IMR-90 (cell line): ENCODE results near the gene LY6G5C. TPM values are rescaled to one million over a fixed set of nuclear protein-coding genes. Genes with fewer than 3 reads are reported as not detected.

ENCODE experiments used
- ATAC-seq: fragments of 200-7000 bp; cut with Tn5 transposase; 2 replicates; pipeline ENCODE4 v1.9.1; 2020; ENCODE audit warnings: low read depth, mild to moderate bottlenecking, moderate library complexity
- BruUV-seq: library from RNA; stranded (reverse); fragments of 400-500 nt; replicated peaks from 2 replicates; lab custom pipeline; 2021; lab: Mats Ljungman, UMichigan
- CTCF ChIA-PET: fragments of 300-600 bp; formaldehyde crosslinking; extraction: SDS; loops from one replicate; lab custom pipeline; 2021; ENCODE audit warnings: antibody characterized with exemption; lab: Yijun Ruan, JAX
- POLR2A ChIA-PET: fragments of 300-600 bp; sonication (Branson Sonifier 250); formaldehyde crosslinking; loops from one replicate; lab custom pipeline; 2022; ENCODE audit warnings: antibody characterized with exemption; ENCODE audit not compliant: unreplicated experiment; lab: Charles Lee
- DNase-seq: peaks from one replicate; pipeline ENCODE4 v3.0.0; 2013
- H2AFZ ChIP-seq: replicated peaks from 2 replicates; pipeline ENCODE3; 2013; ENCODE audit warnings: low read length, mild to moderate bottlenecking; ENCODE audit not compliant: poor library complexity
- H2AK5ac ChIP-seq: 2 replicates; pipeline ENCODE4 v1.6.1; 2013; ENCODE audit warnings: low read depth, low read length, inconsistent platforms
- H2AK9ac ChIP-seq: replicated peaks from 2 replicates; pipeline ENCODE3; 2013; ENCODE audit warnings: mild to moderate bottlenecking, low read depth, low read length, moderate library complexity; ENCODE audit not compliant: poor library complexity
- H2BK120ac ChIP-seq: 2 replicates; pipeline ENCODE4 v1.6.1; 2013; ENCODE audit warnings: low read depth, low read length, inconsistent platforms
- H2BK15ac ChIP-seq: 3 replicates; pipeline ENCODE4 v1.6.1; 2013; ENCODE audit warnings: low read depth, low read length, inconsistent platforms
- H2BK20ac ChIP-seq: 2 replicates; pipeline ENCODE4 v1.6.1; 2013; ENCODE audit warnings: low read depth, mild to moderate bottlenecking, inconsistent platforms, low read length, moderate library complexity
- H2BK5ac ChIP-seq: 2 replicates; pipeline ENCODE4 v1.6.1; 2013; ENCODE audit warnings: mild to moderate bottlenecking, low read depth, low read length, inconsistent platforms; ENCODE audit not compliant: poor library complexity, severe bottlenecking
- H3K14ac ChIP-seq: replicated peaks from 2 replicates; pipeline ENCODE4 v1.6.1; 2013; ENCODE audit warnings: low read depth, low read length, inconsistent platforms
- H3K18ac ChIP-seq: 2 replicates; pipeline ENCODE4 v1.6.1; 2013; ENCODE audit warnings: low read depth, low read length, control low read depth
- H3K23ac ChIP-seq: 2 replicates; pipeline ENCODE4 v1.6.1; 2013; ENCODE audit warnings: low read depth, low read length, inconsistent platforms
- H3K27ac ChIP-seq: 2 replicates; pipeline ENCODE4 v1.5.1; 2013; ENCODE audit warnings: mild to moderate bottlenecking, control low read depth, low read length; ENCODE audit not compliant: insufficient read depth
- H3K27me3 ChIP-seq: 2 replicates; pipeline ENCODE4 v1.6.1; 2013; ENCODE audit warnings: low read length; ENCODE audit not compliant: control insufficient read depth, insufficient read depth
- H3K36me3 ChIP-seq: 2 replicates; pipeline ENCODE4 v1.6.1; 2013; ENCODE audit warnings: low read length, mixed read lengths; ENCODE audit not compliant: control insufficient read depth, insufficient read depth
- H3K4ac ChIP-seq: 2 replicates; pipeline ENCODE4 v1.6.1; 2013; ENCODE audit warnings: low read depth, low read length, inconsistent platforms
- H3K4me1 ChIP-seq: 2 replicates; pipeline ENCODE4 v1.6.1; 2013; ENCODE audit warnings: low read length, mixed read lengths; ENCODE audit not compliant: control insufficient read depth, insufficient read depth
- H3K4me2 ChIP-seq: 2 replicates; pipeline ENCODE4 v1.6.1; 2013; ENCODE audit warnings: low read depth, mild to moderate bottlenecking, control low read depth, low read length, moderate library complexity
- H3K4me3 ChIP-seq: 2 replicates; pipeline ENCODE4 v1.5.1; 2013; ENCODE audit warnings: low read depth, mild to moderate bottlenecking, control low read depth, low read length, moderate library complexity; ENCODE audit not compliant: insufficient read depth
- H3K56ac ChIP-seq: 2 replicates; pipeline ENCODE4 v1.6.1; 2013; ENCODE audit warnings: low read length, inconsistent platforms; ENCODE audit not compliant: insufficient read depth; ENCODE audit errors: extremely low read depth
- H3K79me1 ChIP-seq, 2 experiments: 2 replicates each; pipeline ENCODE4 v1.6.1; 2013; ENCODE audit warnings: low read length in 2 of 2, inconsistent platforms in 1 of 2, low read depth in 1 of 2
- H3K9ac ChIP-seq: 2 replicates; pipeline ENCODE4 v1.6.1; 2013; ENCODE audit warnings: low read depth, low read length, control low read depth
- H3K9me1 ChIP-seq: 2 replicates; pipeline ENCODE4 v1.6.1; 2013; ENCODE audit warnings: low read length, inconsistent platforms; ENCODE audit not compliant: insufficient read depth
- H3K9me3 ChIP-seq: 2 replicates; pipeline ENCODE4 v1.6.1; 2013; ENCODE audit warnings: low read length; ENCODE audit not compliant: control insufficient read depth, insufficient read depth
- H4K20me1 ChIP-seq: 2 replicates; pipeline ENCODE4 v1.6.1; 2013; ENCODE audit warnings: low read length, inconsistent platforms; ENCODE audit not compliant: insufficient read depth
- H4K5ac ChIP-seq: 2 replicates; pipeline ENCODE4 v1.6.1; 2013; ENCODE audit warnings: mild to moderate bottlenecking, low read depth, low read length, control low read depth
- H4K8ac ChIP-seq, 2 experiments: 2 replicates each; pipeline ENCODE4 v1.6.1; 2013; ENCODE audit warnings: low read depth in 2 of 2, low read length in 2 of 2, control low read depth in 1 of 2, inconsistent platforms in 1 of 2
- H4K91ac ChIP-seq: 2 replicates; pipeline ENCODE4 v1.6.1; 2013; ENCODE audit warnings: low read depth, low read length, inconsistent platforms; ENCODE audit not compliant: insufficient read depth
- CEBPB ChIP-seq: IDR thresholded peaks from 2 replicates; pipeline ENCODE4 v1.6.1; 2012; ENCODE audit warnings: low read depth, low read length, improper control_type of control experiment
- CHD1 ChIP-seq: IDR thresholded peaks from 2 replicates; pipeline ENCODE4 v1.6.1; 2012; ENCODE audit warnings: low read depth, low read length, improper control_type of control experiment
- MAFK ChIP-seq: IDR thresholded peaks from 2 replicates; pipeline ENCODE4 v1.6.1; 2012; ENCODE audit warnings: low read depth, low read length, improper control_type of control experiment
- MXI1 ChIP-seq: IDR thresholded peaks from 2 replicates; pipeline ENCODE4 v1.6.1; 2012; ENCODE audit warnings: low read depth, mild to moderate bottlenecking, low read length, moderate library complexity, borderline replicate concordance
- NFE2L2 ChIP-seq: fragments of 150-350 bp; IDR thresholded peaks from 2 replicates; pipeline ENCODE4 v1.6.1; 2016; ENCODE audit warnings: low read depth, mild to moderate bottlenecking, low read length
- POLR2A ChIP-seq: IDR thresholded peaks from 2 replicates; pipeline ENCODE4 v1.6.1; 2012; ENCODE audit warnings: mild to moderate bottlenecking, low read depth, low read length
- RCOR1 ChIP-seq: IDR thresholded peaks from 2 replicates; pipeline ENCODE4 v1.6.1; 2012; ENCODE audit warnings: mild to moderate bottlenecking, low read length, improper control_type of control experiment; ENCODE audit not compliant: insufficient replicate concordance
- SMC3 ChIP-seq: fragments of 150-350 bp; IDR thresholded peaks from 2 replicates; pipeline ENCODE4 v1.6.1; 2016; ENCODE audit warnings: low read depth, mild to moderate bottlenecking, antibody characterized with exemption, low read length, moderate library complexity
- WGBS, 2 experiments: methylation state at CpG; one replicate each; pipeline versions ENCODE4 v1.1.5 to v1.1.7; 2013; ENCODE audit warnings: missing lambda C conversion rate in 2 of 2; ENCODE audit not compliant: insufficient read length in 1 of 2; ENCODE audit errors: extremely low coverage in 2 of 2; 5-methylcytosine and 5-hydroxymethylcytosine counted together
- dilution Hi-C: fragments of 300-500 bp; cut with HindIII; formaldehyde crosslinking; loops from one replicate; pipeline ENCODE4 v1.14.3; 2018; ENCODE audit warnings: low sequenced_read_pairs; ENCODE audit not compliant: unreplicated experiment
- in situ Hi-C: fragments of 300-500 bp; cut with MboI; formaldehyde crosslinking; loops from 3 replicates; pipeline ENCODE4 v1.14.3; 2019; ENCODE audit warnings: low sequenced_read_pairs, inconsistent platforms, mixed read lengths
- intact Hi-C: fragments of 100-400 bp; cut with micrococcal nuclease; formaldehyde crosslinking; loops from 2 replicates; pipeline ENCODE4 v1.10.0; 2022
- polyA plus RNA-seq, 3 experiments: library from polyadenylated mRNA; depleted of rRNA; stranded (reverse); fragments of >200 nt; gene quantifications; 2 replicates each; pipeline ENCODE4 v1.2.3, GENCODE V29; 2012; ENCODE audit warnings: low replicate concordance in 1 of 3
- total RNA-seq: library from RNA; depleted of rRNA; stranded (reverse); fragments of >200 nt; gene quantifications from 2 replicates; pipeline ENCODE4 v1.2.3, GENCODE V29; 2012
- TF ChIP-seq, protein P1 (sequence below): fragments of 150-350 bp; IDR thresholded peaks from 2 replicates; pipeline ENCODE4 v1.6.1; 2016; ENCODE audit warnings: low read depth, mild to moderate bottlenecking, low read length, moderate library complexity, borderline replicate concordance
- TF ChIP-seq, protein P2 (sequence below): conservative IDR thresholded peaks from 2 replicates; pipeline ENCODE4 v1.5.1; 2012; ENCODE audit warnings: mild to moderate bottlenecking, low read depth, low read length, improper control_type of control experiment

LY6G5C gene
- total and polyA plus RNA-seq, 2 of the 4 experiments (the other 2 are of a cell fraction), result 0.18 to 2.0 TPM

DNA sequence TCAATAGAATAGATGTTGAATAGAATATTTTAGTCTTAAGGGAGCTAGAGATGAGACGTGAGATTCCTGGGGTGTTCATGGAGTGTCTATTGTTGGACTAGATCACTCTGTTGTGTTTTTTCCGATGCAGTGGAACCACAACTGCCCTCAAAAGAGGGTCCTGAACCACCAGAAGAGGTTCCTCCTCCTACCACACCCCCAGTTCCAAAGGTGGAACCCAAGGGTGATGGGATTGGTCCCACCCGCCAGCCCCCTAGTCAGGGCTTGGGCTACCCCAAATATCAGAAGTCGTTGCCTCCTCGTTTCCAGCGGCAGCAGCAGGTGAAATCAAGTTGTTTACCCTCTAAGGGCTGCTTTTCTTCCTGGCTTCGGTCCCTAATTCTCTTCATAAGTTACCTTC lies 51.9 kb downstream of the LY6G5C start:
- Histone ChIP-seq H3K79me1 (peaks cover 38 to 69% of the 10 kb centered on the region in 2 experiments), H3K4ac (no peak overlapping the region), H3K9me1 (no peaks in the 10 kb centered on the region; the same call in 1 of the 2 replicates), H3K27ac (no peak overlapping the region), H3K56ac (no peak overlapping the region), H2AK9ac (no peak overlapping the region), H3K36me3 (peaks cover 94% of the 10 kb centered on the region), H3K4me1 (no peaks in the 10 kb centered on the region), H3K9ac (no peak overlapping the region), H2AFZ (no peak overlapping the region), H3K4me2 (no peak overlapping the region), H2BK5ac (no peak overlapping the region), H4K5ac (no peak overlapping the region), H2BK120ac (no peak overlapping the region), H3K14ac (no peak overlapping the region), H3K27me3 (no peaks in the 10 kb centered on the region), H2BK20ac (no peak overlapping the region), H4K8ac (no peak overlapping the region), H3K18ac (no peak overlapping the region), H2AK5ac (no peak overlapping the region), H4K91ac (no peak overlapping the region), H4K20me1 (peaks cover 36% of the 10 kb centered on the region), H3K23ac (no peak overlapping the region), H2BK15ac (no peak overlapping the region), H3K9me3 (no peaks in the 10 kb centered on the region), H3K4me3 (no peak overlapping the region)
- intact Hi-C loops, result no loop called here
- ATAC-seq (no peak), DNase-seq (no peak)
- ChIA-PET CTCF (no interaction called here), POLR2A (no interaction called here)
- in situ Hi-C loops, result no loop called here
- TF ChIP-seq NFE2L2 (no peak), POLR2A (no peak), RCOR1 (no peak), MAFK (no peak), MXI1 (no peak), SMC3 (no peak), CHD1 (no peak), CEBPB (no peak)
- TF ChIP-seq, protein P1, sequence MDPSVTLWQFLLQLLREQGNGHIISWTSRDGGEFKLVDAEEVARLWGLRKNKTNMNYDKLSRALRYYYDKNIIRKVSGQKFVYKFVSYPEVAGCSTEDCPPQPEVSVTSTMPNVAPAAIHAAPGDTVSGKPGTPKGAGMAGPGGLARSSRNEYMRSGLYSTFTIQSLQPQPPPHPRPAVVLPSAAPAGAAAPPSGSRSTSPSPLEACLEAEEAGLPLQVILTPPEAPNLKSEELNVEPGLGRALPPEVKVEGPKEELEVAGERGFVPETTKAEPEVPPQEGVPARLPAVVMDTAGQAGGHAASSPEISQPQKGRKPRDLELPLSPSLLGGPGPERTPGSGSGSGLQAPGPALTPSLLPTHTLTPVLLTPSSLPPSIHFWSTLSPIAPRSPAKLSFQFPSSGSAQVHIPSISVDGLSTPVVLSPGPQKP, result no peak
- TF ChIP-seq, protein P2, sequence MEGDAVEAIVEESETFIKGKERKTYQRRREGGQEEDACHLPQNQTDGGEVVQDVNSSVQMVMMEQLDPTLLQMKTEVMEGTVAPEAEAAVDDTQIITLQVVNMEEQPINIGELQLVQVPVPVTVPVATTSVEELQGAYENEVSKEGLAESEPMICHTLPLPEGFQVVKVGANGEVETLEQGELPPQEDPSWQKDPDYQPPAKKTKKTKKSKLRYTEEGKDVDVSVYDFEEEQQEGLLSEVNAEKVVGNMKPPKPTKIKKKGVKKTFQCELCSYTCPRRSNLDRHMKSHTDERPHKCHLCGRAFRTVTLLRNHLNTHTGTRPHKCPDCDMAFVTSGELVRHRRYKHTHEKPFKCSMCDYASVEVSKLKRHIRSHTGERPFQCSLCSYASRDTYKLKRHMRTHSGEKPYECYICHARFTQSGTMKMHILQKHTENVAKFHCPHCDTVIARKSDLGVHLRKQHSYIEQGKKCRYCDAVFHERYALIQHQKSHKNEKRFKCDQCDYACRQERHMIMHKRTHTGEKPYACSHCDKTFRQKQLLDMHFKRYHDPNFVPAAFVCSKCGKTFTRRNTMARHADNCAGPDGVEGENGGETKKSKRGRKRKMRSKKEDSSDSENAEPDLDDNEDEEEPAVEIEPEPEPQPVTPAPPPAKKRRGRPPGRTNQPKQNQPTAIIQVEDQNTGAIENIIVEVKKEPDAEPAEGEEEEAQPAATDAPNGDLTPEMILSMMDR, result no peak
- dilution Hi-C loops, result no loop called here
- 91% methylated on average over 5 of the region's 7 CpGs; no CpG with 5 or more reads in 1 of the 2 experiments for WGBS, 2 experiments
- no TSS peak for BruUV-seq
